ENCODE data around the gene UBE2M.

The UBE2M gene

DNA sequence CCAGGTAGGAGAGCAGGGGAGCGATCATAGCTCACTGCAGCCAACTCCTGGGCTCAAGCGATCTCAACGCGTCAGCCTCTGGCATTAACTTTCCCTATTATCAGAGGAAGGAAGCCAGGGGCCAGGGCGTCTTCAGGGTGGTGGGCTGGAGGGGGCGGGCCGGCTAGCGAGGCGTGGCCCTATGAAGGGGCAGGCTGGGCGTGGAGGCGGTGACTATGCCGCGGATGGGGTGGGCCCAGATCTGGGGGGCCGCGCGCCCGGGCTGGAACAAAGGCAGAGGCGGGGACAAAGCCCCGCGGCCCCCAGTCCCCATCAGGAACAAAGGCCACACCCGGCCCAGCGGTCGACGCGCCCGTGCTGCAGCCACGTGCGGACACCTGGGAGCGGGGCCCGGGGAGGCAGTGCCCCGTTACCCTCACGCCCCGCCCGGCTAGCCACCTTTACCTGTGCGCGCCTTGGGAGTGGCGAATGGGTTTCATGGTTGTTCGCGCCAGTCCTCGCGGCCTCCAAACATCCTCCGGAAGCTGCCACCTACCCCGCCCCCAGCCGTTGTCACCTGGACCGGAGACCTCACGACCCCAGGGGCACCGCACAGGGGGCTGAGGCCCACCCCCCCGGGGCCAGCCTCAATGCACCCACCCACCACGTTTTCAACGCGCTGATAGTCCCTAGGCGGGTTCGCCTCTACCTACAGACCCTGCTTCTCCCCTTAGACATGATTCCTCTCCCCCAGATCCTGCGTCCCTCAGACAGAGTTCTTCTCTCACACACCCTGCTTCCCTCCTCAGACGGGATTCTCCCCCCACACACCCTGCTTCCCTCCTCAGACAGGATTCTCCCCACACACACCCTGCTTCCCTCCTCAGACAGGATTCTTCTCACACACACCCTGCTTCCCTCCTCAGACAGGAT, 19.9 kb downstream of the UBE2M start:
- DNase-seq: no peak

DNA sequence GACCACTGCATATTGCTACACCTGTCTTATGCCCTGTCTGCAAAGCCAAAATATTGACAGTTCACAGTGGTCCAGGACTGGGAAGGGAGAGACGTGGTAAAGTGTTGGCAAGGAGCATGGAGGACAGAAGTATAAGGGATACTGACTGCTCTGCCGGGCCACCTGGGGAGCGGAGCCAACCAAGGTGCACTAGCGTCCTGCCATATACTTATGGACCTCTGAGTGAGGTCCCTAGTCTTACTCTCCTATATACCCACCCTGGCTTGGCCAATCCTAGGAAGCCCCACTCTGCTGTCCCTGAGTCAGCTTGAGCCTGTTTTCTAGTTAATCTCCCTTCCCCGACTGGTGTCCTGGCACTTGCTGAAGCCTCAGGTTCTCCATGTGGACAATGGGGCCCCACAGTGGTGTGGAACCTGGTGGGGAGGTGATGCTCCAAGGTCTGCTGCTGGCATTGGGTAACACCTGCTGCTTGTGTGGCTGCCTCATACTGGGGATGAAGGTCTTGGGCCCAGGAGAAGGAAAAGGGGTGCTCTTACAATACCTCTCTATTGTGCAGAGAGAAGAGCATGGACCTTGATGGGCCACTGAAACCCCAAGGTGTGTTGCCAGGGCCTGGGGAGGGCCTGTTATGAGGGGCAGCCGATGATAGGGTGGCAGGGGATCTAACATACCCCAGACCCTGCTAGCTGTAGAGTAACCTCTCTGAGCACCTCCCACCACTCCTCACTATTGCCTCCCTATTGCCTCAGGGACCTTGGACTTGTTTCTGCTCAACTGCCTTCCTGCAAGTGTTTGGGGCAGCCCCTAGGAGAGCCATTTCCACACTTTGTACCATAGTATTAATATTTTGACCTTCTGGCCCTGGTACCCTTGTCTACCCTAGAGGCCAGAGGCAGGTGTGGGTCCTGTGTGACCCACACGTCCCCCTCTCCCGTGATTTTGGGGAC, 21.3 kb downstream of the UBE2M start:
- DNase-seq: no peak

DNA sequence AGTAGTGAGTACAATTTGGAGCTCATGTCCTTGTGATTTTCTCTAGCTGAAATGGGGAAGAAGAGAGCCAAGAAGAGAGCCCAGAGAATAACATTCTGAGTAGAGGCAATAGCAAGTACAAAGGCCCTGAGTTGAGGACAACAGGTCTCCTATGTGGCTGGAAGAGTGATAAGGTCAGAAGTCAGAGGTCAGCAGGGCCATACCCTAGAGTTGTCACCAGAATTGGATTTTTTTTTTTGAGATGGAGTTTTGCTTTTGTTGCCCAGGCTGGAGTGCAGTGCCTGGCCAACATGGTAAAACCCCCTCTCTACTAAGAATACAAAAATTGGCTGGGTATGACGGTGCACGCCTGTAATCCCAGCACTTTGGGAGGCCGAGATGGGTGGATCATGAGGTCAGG, 22.6 kb downstream of the UBE2M start:
- DNase-seq: no peak

DNA sequence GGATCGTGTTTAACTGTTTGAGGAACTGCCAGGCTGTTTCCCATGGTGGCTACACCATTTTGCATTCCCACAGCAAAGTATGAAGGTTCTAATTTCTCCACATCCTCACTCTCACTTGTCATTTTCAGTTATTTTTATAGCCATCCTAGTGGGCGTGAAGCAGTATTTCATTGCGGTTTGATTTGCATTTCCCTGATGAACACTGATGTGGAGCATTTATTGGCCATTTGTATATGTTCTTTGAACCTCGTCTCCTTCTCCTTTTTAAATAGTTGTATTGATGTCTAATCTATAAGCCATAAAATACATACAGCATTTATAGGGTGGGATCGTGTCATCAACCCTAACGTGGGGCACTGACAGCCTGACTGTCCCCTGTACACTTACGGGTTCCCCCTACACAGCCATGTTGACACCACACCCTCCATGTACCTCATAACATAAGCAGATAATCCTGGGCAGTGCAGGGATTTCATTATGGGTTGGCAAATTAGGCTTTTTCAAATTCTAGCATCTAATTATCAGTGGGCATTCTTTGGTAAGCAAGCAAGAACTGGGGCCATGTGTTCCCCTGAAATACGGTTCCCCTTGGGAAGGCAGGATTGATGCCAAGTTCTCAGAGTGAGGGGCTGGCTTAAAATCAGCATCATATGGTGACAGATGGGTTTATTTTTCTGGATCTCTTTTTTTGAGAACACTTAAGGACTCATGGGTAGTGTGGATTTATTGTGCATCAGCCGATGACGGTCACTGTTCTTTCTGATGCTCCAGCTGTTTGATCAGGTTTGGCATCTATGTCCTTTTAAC, 27.2 kb downstream of the UBE2M start:
- no peak for DNase-seq

DNA sequence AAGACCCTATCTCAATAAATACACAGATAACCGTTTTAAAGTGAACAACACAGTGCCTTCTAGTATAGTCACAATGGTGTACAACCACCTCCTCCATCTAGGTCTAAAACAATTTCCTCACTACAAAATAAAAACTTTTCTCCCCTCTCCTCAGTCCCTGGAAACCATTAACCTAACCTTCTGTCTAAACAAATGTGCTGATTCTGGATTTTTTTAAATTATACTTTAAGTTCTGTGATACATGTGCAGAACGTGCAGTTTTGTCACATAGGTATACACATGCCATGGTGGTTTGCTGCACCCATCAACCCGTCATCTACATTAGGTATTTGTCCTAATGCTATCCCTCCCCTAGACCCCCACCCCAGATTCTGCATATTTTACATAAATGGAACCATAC, 29.0 kb downstream of the UBE2M start:
- no peak for DNase-seq

DNA sequence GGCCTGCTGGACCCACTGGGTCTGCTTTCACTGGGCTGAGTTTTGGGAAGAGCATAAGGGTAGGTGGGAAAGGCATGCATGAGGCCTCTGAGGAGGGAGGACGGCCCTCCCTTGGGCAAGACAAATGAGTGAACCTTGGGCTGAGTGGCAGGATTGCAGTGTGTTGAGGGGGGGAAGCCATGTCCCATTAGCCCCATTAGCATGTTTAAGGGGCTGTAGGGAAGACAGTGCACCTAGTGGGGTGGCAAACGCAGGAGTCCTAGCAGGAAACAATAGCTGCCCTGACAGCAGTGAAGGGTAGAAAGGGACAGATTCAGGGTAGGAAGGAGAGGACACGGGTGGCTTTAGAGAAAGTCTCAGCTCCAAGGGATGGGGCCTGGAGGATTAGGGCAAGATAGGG, 35.7 kb downstream of the UBE2M start:
- DNase-seq: no peak

DNA sequence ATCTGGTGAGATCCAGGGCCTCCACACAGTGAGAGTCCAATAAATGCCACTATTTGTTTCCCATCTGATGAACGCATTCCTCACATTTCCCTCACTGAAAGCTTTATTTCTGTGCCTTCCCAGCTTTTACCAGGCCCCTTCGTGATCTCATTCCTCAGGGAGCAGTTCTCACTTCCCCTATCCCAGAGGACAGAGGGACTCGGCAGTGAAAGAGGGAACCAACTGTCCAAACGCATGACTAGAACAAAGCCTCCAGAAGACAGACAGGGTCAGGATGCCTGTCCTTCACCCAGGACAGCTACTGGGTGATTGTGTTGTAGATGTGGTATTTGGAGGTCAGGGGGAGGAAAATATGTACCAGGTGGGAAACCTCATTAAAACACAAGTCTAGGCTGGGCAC, 36.8 kb downstream of the UBE2M start:
- no peak for DNase-seq

DNA sequence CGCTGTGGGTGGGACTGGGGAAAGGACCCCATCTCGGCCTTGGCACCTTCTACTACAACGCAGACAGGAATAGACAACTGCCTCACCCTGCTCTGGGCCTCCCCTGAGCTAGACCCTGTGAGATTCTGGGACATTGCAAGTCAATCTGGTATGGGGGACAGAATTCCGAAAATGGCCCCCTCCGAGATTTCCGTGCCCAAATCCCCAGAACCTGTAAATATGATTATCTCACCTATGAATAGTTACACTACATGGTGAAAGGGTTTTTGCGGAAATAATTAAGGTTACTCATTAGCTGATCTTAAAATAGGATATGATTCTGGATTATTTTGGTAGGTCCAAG, 38.2 kb downstream of the UBE2M start:
- no peak for DNase-seq

DNA sequence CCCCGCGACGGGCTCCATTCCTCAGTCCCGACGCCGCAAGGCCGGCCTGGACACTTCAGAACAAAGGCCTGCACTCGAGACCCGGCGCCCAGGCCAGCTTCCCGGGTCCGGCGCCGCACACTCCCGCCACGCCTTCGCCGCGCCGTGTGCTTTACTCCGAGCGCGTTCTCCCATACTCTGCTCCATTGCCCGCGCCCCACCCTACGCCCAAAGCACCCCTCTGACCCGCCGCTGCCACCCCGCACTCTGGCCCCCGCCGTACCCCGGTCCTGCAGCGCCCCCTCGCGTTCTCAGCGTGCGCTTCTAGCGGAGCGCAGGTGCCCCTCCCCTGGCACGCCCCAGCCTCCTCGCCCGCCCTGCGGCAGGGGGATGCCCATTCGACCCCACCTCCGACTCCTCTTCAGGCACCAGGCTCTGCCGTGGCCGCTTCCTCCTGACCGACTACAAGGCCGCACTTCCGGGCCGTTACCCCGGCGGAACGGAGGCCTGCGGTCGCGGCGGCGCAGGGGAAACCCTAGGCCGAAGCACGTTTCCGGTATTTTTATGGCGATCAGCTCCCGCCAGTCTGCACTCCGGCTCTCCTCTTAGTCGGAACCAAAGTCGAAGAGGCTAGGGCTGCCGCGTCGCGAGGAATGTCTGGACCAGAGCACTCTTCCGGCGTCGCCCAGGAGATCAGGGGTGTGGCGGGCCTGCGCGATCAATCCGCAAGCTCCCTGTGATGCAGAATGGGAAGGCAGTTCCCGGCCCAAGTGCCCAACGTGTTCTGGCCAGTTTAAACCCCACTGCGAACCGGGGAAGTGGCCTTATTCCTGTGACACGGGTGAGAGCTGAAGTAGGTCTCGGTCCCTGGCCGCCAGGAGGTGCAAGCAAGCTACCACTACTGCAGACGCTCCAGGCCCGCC, 38.8 kb downstream of the UBE2M start, which contains the start of gene ZBTB45:
Gene ZBTB45 (minus strand): TSS at position 456 of the 902 bp plus-strand sequence. CDS start 2,137 bp downstream, outside the sequence.
- peak; percentile 92 for DNase-seq

DNA sequence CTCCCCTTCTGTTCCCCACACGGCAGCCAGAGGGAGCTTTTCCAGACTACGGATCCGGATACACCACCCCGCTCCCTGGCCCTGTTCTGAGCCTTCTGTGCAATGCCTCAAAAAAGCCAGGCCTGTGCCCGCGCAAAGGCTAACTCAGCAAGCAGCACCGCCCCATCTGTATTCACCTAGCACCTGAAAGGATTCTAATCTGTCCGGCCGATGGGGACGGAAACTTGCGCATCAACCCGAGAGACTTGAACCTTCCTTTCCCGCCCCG, 39.4 kb downstream of the UBE2M start:
- peak; percentile 49 for DNase-seq

DNA sequence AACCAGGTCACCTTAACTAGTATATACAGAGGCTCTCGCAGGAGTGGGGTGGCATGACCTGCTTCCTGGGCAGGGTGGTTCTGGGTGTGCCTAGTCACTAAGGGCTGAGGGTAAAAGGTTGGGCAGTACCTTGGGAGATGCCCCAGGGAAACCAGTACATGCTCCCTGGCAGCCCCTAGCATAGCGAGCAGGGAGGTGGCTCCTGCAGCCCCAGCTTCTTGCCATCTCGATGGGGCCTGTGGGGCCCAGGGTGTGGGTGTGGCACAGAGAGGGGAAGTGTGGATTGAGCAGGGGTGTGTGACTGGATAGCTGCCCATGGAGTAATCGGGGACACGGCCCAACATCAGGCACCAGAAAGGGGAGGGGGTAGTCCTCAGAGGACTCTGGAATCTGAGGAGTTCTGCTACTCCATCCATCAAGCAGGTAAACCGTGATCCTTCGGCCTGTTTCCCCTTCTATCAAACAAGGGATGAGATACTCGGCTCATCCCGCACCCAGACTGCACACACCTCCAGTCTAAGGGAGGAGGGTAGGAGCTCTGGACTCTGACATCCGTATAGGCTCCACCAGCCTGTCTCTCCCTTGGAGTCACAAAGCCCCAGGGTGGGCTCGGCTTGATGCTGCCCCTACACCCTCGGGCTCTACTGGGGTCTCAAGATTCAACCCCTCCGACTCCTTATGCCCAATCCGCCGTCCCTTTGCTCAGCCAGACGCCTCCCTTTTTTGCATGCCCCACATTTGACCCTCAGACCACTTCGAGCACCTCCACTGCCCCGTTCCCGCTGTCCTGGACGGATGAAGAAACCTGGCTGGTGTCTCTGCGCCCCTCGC, 39.9 kb downstream of the UBE2M start:
- no peak for DNase-seq

DNA sequence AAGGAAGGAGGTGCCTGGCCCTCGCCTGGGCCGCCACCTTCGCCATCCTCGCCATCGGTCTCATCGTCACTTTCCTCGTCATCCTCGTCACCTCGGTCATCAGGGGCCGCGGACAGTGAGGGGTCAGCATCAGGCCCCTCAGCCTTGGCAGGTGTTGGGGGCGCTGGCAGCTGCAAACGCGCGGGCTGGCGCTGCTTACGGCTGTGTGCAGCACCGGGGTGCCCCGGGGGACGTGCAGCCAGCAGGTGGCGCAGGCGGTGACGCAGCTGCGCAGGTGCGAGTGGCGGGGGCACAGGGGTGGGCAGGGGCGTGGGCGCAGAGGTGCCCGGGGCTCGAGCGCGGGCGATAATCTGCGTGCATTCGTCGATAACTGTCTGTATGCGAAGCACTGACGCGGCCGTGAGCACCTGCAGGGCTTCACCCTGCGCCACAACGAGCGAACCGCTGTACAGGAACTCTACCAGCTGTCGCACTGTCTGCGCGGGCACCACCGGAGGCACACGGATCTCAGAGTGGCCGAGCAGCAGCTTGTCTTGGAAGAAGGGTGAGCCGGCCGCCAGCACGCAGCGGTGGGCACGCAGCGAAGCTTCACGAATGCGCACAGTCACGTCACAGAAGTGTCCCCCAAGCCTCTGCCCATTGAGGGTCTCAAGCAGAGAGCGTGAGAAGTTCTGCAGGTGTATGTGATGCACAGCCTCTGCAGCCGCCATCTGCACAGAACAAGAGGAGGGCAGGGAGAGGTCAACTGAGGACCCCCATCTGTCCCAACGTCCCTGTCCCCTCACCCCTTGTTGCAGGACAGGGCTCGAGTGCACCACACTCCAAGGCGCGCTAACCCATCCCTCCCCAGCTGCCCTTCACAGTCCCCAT, 41.2 kb downstream of the UBE2M start:
- DNase-seq: no peak

DNA sequence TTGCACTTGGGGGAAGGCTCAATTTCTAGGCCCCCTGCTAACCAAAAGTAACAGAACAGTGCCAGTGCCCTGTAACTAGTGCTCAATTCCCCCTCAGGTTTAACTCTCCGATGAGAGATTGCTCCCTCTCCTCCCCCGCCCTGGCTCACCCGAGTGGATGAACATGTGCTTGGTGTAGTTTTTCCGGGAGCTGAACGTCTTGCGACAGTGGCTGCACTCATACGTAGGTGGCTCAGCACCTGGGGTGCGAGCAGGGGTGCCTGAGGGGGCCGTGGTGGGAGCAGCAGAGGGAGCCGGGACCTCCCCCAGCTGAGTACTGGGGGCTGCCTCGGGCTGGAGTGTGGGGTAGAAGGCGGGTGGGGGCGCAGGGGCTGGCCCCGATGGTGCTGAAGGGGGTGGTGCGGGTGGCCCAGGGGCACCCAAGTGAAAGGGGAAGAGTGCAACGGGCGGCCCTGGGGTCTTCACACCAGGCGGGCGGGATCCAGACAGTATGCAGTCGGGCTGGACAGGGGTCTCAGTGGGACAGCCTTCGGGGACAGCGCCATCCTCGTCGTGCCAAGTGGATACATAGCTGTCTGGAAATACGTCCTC, 42.1 kb downstream of the UBE2M start:
- no peak for DNase-seq

DNA sequence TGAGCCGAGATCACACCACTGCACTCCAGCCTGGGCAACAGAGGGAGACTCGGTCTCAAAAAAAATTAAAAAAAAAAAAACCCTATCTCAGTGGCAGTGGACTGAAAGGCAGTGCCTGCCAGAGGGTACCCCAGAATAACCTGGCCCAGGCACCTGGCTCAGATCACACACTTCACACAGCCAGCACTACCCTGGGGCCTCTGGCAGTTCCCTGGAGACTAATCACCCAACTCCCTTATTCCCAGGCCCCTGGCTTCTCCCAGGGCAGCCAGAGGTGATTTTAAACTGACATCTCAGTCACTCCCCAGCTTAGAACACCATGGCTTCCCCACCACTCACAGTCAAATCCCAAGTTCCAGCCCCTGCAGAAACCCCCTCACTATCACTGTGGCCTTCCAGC, 43.2 kb downstream of the UBE2M start:
- DNase-seq: no peak

DNA sequence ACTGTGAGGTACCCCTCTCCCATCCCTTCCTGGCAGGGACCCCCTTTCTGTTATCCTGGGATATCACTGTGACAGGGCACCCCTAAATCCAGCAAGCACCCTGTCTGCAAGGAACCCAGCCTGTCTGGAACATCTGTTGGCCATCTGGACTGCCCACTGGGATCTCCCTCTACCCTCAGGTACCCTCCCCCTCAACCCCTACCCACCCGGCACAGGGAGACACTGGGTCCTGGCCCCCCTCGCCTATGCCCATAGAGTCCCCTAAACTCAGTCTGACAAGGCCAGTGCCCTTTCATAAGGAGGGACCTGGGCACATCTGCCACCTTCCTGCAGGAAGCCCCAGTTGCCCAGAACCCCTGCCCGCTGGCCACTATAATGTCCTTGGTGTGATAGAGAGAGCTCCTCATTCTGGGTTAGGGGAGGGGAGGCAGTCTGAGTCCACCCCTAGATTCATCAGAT, 43.8 kb downstream of the UBE2M start:
- DNase-seq: no peak

DNA sequence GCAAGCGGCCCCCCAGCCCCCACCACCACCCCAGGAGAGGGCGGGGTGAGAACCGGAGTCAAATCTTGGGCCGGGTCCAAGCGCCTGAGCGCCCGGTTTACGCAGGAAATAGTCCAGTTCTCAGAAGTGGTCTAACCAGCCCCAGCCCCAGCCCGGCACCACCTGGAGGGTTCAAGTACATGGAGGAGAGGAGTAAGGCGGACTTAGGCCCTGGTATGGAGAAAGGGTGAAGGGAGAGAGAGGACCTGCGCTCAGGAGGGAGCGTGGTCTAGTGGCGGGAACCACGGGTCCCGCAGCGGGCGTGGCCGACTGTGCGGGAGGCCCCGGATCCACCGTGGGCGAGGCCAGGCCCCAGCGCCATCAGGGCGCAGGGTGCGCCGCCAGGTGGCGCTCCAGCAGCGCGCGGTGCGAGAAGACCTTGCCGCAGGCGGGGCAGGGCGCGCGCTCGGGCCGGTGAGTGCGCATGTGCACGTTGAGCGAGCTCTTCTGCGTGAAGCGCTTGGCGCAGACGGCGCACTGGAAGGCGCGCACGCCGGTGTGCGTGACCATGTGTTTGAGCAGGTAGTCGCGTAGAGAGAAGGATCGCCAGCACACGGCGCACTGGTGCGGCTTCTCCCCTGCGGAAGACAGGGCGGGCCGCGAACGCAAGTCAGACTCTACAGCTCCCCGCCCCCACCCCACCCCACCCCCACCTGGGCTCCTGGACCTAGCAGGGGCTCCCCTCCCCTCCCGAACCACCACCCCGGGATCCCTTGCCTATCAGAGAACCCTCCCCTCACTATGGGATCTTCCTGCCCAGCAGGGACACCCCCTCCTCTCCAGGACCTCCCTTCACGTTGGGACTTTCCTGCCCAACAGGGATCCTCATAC, 44.5 kb downstream of the UBE2M start:
- peak; percentile 91 for DNase-seq

DNA sequence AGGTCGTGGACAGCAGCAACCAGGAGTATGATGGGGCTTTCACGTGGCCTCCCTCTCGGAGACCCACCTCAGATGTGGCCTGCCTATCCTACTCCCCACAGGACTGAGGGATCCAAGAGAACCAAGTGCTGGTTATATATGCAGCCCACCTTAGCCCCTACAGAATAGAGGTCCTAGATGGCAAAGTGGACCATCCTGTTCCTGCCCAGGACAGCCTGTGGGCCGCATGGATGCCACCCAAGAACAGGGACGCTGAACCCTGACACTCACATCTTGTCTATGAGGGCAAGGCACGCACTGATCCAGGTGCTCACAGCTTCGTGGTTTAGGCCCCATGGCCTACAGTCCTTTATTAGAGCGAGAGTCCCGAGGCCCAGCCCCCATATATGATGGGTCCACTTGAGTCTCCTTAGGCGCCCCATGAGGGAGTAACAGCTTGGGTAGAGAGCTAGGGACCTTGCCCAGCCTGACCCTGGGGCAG, 45.2 kb downstream of the UBE2M start:
- no peak for DNase-seq
